B cell (primary cell): ENCODE measurements around the gene RNASET2. TPM values are rescaled to one million over a fixed set of nuclear protein-coding genes. Genes with fewer than 3 reads are reported as not detected.

Experiments used
- ATAC-seq: fragments of 200-7000 bp; cut with Tn5 transposase; one replicate; pipeline ENCODE4 v1.10.0; 2021; ENCODE audit warnings: low read depth, mild to moderate bottlenecking, moderate number of reproducible peaks, moderate library complexity
- CTCF ChIA-PET: fragments of 350-600 bp; sonication (Branson Sonifier 250); formaldehyde crosslinking; loops from one replicate; lab custom pipeline; 2021; ENCODE audit warnings: antibody characterized with exemption, inconsistent platforms; lab: Charles Lee
- POLR2A ChIA-PET: fragments of 350-600 bp; sonication (Branson Sonifier 250); formaldehyde crosslinking; loops from one replicate; lab custom pipeline; 2021; ENCODE audit warnings: antibody characterized with exemption; lab: Charles Lee
- DNase-seq: peaks from one replicate; pipeline ENCODE4 v3.0.0; 2013
- H2AFZ ChIP-seq: 2 replicates; pipeline ENCODE4 v1.6.1; 2012; ENCODE audit warnings: mild to moderate bottlenecking, low read depth, low read length; ENCODE audit not compliant: insufficient read depth, poor library complexity, severe bottlenecking
- H3K27ac ChIP-seq, 2 donors: 1 replicate in 1 of 2; 2 replicates in 1 of 2; pipeline ENCODE4 v1.5.1; 2012 to 2013; ENCODE audit warnings: low read length in 2 of 2, mild to moderate bottlenecking in 2 of 2, moderate library complexity in 1 of 2
- H3K27me3 ChIP-seq, 4 experiments: fragments of 200-600 bp in 1 of 4; sonication (generic) in 1 of 4; replicated peaks in 1 of 4; 1 replicate in 2 of 4; 2 replicates in 2 of 4; pipeline versions ENCODE4 v1.6.1 to v1.7.0; 2013 to 2016; ENCODE audit warnings: low read length in 3 of 4, mild to moderate bottlenecking in 2 of 4, mixed read lengths in 1 of 4, moderate library complexity in 1 of 4; ENCODE audit not compliant: insufficient read depth in 4 of 4, control insufficient read depth in 3 of 4; ENCODE audit errors: control extremely low read depth in 1 of 4
- H3K36me3 ChIP-seq, 2 experiments: replicated peaks in 1 of 2; 1 replicate in 1 of 2; 2 replicates in 1 of 2; pipeline versions ENCODE4 v1.6.1 to v1.7.1; 2013; ENCODE audit warnings: low read length in 1 of 2; ENCODE audit not compliant: insufficient read depth in 2 of 2, control insufficient read depth in 1 of 2; ENCODE audit errors: control extremely low read depth in 1 of 2, extremely low read depth in 1 of 2
- H3K4me1 ChIP-seq, 2 donors: fragments of 200-600 bp in 1 of 2; sonication (generic) in 1 of 2; 1 replicate in 1 of 2; 2 replicates in 1 of 2; pipeline versions ENCODE4 v1.5.1 to v1.6.1; 2013 to 2017; ENCODE audit warnings: low read length in 2 of 2; ENCODE audit not compliant: control insufficient read depth in 2 of 2, insufficient read depth in 2 of 2
- H3K4me2 ChIP-seq: replicated peaks from 2 replicates; pipeline ENCODE3; 2012; ENCODE audit warnings: mild to moderate bottlenecking, low read depth, low read length; ENCODE audit not compliant: poor library complexity, severe bottlenecking
- H3K4me3 ChIP-seq, 5 experiments: fragments of 200-600 bp in 1 of 5; sonication (generic) in 1 of 5; 1 replicate in 3 of 5; 2 replicates in 2 of 5; pipeline versions ENCODE4 v1.5.1 to v1.7.0; 2011 to 2016; ENCODE audit warnings: low read length in 4 of 5, mild to moderate bottlenecking in 4 of 5, low read depth in 2 of 5, control low read depth in 1 of 5, moderate library complexity in 1 of 5; ENCODE audit not compliant: insufficient read depth in 1 of 5; ENCODE audit errors: control extremely low read depth in 1 of 5, extremely low read depth in 1 of 5
- H3K79me2 ChIP-seq: fragments of 200-600 bp; sonication (generic); one replicate; pipeline ENCODE4 v1.6.0; 2016; ENCODE audit warnings: low read length; ENCODE audit not compliant: control insufficient read depth, insufficient read depth
- H3K9ac ChIP-seq: fragments of 200-600 bp; sonication (generic); 2 replicates; pipeline ENCODE4 v1.6.1; 2017; ENCODE audit warnings: mild to moderate bottlenecking, low read length, moderate library complexity
- H3K9me3 ChIP-seq, 3 donors: one replicate each; pipeline versions ENCODE4 v1.6.1 to v1.7.1; 2013; ENCODE audit warnings: low read length in 2 of 3; ENCODE audit not compliant: control insufficient read depth in 2 of 3, insufficient read depth in 1 of 3; ENCODE audit errors: control extremely low read depth in 1 of 3
- H4K20me1 ChIP-seq: 2 replicates; pipeline ENCODE4 v1.6.0; 2012; ENCODE audit warnings: mild to moderate bottlenecking, low read length; ENCODE audit not compliant: insufficient read depth, control insufficient read depth, poor library complexity, severe bottlenecking
- H3K27ac Mint-ChIP-seq: one replicate; pipeline ENCODE4 v1.8.0; 2021; ENCODE audit warnings: mixed read lengths
- H3K27me3 Mint-ChIP-seq: one replicate; pipeline ENCODE4 v1.8.0; 2021; ENCODE audit warnings: mixed read lengths
- H3K4me1 Mint-ChIP-seq: one replicate; pipeline ENCODE4 v1.8.0; 2021; ENCODE audit warnings: mixed read lengths
- H3K4me3 Mint-ChIP-seq: one replicate; pipeline ENCODE4 v1.8.0; 2021; ENCODE audit warnings: mixed read lengths
- H3K9me3 Mint-ChIP-seq: one replicate; pipeline ENCODE4 v1.8.0; 2022; ENCODE audit warnings: mixed read lengths; ENCODE audit not compliant: insufficient read depth
- EZH2 ChIP-seq: IDR thresholded peaks from 2 replicates; pipeline ENCODE4 v1.6.1; 2012; ENCODE audit warnings: borderline replicate concordance, low read depth, mild to moderate bottlenecking, moderate library complexity, low read length; ENCODE audit not compliant: insufficient read depth, poor library complexity, severe bottlenecking
- WGBS: methylation state at CpG from one replicate; pipeline ENCODE4 v1.1.5; 2013; ENCODE audit warnings: missing lambda C conversion rate; ENCODE audit not compliant: insufficient coverage; 5-methylcytosine and 5-hydroxymethylcytosine counted together
- intact Hi-C: fragments of 100-400 bp; cut with micrococcal nuclease; formaldehyde crosslinking; loops from one replicate; pipeline ENCODE4 v1.10.0; 2022
- polyA plus RNA-seq: library from polyadenylated mRNA; depleted of rRNA; stranded (reverse); fragments of >200 nt; gene quantifications from 2 replicates; pipeline ENCODE4 v1.2.3, GENCODE V29; 2012
- total RNA-seq, 2 donors: library from RNA; stranded (reverse); fragments of 120-200 nt in 1 of 2; gene quantifications; 1 replicate in 1 of 2; 2 replicates in 1 of 2; pipeline versions ENCODE4 v1.2.3 to v1.2.4, GENCODE V29; 2013 to 2022
- TF ChIP-seq, protein P1 (sequence below): fragments of 200-600 bp; IDR thresholded peaks from one replicate; pipeline ENCODE4 v1.8.0; 2022; ENCODE audit warnings: antibody characterized with exemption, mild to moderate bottlenecking

Gene RNASET2
- total and polyA plus RNA-seq, 2 donors (not counting 1 experiment from before 2014, with no cell fraction given), result 293 to 330 TPM

DNA sequence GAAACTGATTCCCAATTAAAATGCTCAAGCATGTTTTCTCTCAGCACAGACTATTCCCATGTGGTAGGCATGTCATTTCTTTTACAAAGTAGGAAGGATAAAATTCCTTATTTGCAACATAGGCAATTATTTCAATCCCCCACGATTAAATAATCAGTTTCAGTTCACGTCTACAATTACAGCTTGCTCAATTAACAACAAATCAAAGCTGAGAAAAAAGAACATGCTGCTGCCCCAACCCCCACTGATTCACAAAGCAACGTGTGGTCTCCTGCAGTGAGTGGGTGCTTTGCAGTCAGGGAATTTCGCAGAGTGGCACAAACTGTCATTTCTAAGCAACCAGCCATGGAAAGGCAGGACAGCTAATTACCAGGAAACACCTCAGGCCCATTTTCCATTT lies 17.0 kb downstream of the RNASET2 start:
- TF ChIP-seq, protein P1, sequence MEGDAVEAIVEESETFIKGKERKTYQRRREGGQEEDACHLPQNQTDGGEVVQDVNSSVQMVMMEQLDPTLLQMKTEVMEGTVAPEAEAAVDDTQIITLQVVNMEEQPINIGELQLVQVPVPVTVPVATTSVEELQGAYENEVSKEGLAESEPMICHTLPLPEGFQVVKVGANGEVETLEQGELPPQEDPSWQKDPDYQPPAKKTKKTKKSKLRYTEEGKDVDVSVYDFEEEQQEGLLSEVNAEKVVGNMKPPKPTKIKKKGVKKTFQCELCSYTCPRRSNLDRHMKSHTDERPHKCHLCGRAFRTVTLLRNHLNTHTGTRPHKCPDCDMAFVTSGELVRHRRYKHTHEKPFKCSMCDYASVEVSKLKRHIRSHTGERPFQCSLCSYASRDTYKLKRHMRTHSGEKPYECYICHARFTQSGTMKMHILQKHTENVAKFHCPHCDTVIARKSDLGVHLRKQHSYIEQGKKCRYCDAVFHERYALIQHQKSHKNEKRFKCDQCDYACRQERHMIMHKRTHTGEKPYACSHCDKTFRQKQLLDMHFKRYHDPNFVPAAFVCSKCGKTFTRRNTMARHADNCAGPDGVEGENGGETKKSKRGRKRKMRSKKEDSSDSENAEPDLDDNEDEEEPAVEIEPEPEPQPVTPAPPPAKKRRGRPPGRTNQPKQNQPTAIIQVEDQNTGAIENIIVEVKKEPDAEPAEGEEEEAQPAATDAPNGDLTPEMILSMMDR, result no peak
- TF ChIP-seq EZH2, result no peak
- POLR2A ChIA-PET, result no interaction called here
- Histone ChIP-seq H2AFZ (no peak overlapping the region), H3K4me1 (peaks cover 10 to 11% of the 10 kb centered on the region in 2 donors), H3K36me3 (peaks cover 27 to 89% of the 10 kb centered on the region in 2 experiments), H4K20me1 (peaks cover 73% of the 10 kb centered on the region), H3K79me2 (peaks cover 78% of the 10 kb centered on the region), H3K27ac (no peak overlapping the region), H3K9ac (no peak overlapping the region), H3K27me3 (no peaks in the 10 kb centered on the region), H3K4me3 (no peak overlapping the region), H3K4me2 (no peak overlapping the region), H3K9me3 (no peaks in the 10 kb centered on the region)
- CTCF ChIA-PET, result no interaction called here
- H3K27me3 Mint-ChIP-seq, result no peaks in the 10 kb centered on the region
- no peak for ATAC-seq
- 91% methylated on average over 4 of the region's 4 CpGs for WGBS
- H3K9me3 Mint-ChIP-seq, result no peaks in the 10 kb centered on the region
- intact Hi-C loops, result loop anchor here (5.0 kb wide), 1 partner anchor 77 kb away; no protein-coding TSS in a partner anchor
- no peak overlapping the region for H3K4me3 Mint-ChIP-seq
- no peak for DNase-seq
- no peak overlapping the region for H3K27ac Mint-ChIP-seq
- H3K4me1 Mint-ChIP-seq, result peaks cover 23% of the 10 kb centered on the region

DNA sequence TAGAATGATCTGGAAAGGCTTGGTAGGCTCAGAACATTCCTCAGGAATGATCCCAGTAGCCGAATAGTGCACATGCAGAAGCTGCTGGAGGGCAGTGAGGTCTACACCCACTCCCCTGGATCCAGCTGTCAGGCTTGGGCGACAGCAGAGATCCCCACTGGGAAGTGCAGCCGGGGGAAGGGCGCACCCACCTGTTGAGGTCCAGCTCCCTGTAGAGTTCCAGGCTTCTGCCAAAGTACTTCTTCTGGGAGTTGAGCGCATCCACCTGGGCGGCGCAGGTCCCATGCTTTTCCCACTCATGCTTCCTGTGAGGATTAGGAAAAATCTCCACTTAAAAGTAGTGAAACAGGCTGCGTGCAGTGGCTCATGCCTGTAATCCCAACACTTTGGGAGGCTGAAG lies 17.6 kb downstream of the RNASET2 start:
- Mint-ChIP-seq H3K27ac (no peak overlapping the region), H3K4me1 (peaks cover 23% of the 10 kb centered on the region), H3K4me3 (no peak overlapping the region), H3K9me3 (no peaks in the 10 kb centered on the region), H3K27me3 (no peaks in the 10 kb centered on the region)
- 100% methylated on average over 7 of the region's 8 CpGs for WGBS
- H3K9me3 ChIP-seq, result no peaks in the 10 kb centered on the region
- intact Hi-C loops, result loop anchor here (5.0 kb wide), 1 partner anchor 76 kb away; no protein-coding TSS in a partner anchor
- no peak overlapping the region for H3K4me3 ChIP-seq
- no peak overlapping the region for H3K4me2 ChIP-seq
- H3K79me2 ChIP-seq, result peaks cover 79% of the 10 kb centered on the region
- CTCF ChIA-PET, result interaction anchor here (0.7 to 5.5 kb wide), 2 partner anchors 51 to 163 kb away, joined by 3 to 38 read pairs; no protein-coding TSS in a partner anchor
- peaks cover 10 to 11% of the 10 kb centered on the region in 2 donors for H3K4me1 ChIP-seq
- no peaks in the 10 kb centered on the region for H3K27me3 ChIP-seq
- H3K9ac ChIP-seq, result no peak overlapping the region
- DNase-seq (no peak), ATAC-seq (no peak)
- H3K36me3 ChIP-seq, result peaks cover 28 to 90% of the 10 kb centered on the region in 2 experiments
- H2AFZ ChIP-seq, result no peak overlapping the region
- H4K20me1 ChIP-seq, result peaks cover 73% of the 10 kb centered on the region
- TF ChIP-seq EZH2, result no peak
- TF ChIP-seq, protein P1, result no peak
- POLR2A ChIA-PET, result no interaction called here
- H3K27ac ChIP-seq, result no peak overlapping the region
